Measurements from ENCODE around the gene FILIP1L.

The FILIP1L gene

DNA sequence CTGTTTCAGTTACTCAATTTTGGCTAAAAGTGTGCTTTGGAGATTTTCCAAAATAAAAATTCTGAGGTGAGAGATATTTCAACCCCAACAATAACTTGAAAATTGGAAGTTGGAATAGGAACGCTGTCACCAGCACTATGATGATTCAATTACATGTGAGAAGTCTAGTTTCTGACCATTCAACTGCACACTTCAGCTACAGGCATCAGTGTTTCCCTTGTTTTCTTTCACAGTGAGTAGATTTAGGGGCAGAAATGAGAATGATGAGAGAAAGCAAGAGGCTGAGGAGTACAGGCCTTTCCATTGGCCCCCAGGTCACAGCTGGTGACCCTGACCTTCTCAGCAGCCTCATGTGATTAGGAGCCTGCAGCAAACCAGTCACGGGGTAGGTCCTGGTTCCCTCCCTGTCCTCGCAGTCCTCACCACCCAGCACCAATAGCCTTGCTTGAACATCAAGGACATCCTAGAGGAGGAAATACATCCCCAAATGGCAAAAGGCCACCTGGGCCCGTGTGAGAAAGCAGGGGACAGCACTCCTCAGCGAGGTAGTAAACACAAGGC lies 10.0 kb upstream of the FILIP1L start:
- FAIRE-seq = no peak

GRCh38 chr3:100123112-100123511 lies 8.8 kb upstream of the FILIP1L start:
- no peak for FAIRE-seq

- FAIRE-seq = no peak
These were observed 8.0 kb upstream of the FILIP1L start for GRCh38 chr3:100122321-100122720.

DNA sequence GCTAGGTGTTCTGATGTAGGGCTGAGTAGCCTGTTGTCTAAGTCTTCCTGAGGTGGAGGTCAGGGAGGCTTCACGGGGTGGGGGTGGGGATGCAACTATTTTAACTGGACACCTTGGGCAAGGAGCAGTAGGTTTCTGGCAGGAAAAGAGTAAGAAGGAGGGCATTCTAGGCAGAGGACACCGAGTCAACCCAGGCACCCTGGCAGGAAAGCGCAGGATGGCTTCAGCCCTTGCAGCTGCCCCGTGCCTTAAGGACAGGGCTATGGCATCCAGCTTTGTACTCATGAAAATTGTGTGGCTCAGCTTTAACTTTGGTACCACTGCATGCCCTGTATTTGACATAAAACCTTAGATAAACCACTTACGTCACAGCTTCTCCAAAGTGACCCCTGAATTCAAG lies 6.4 kb upstream of the FILIP1L start:
- FAIRE-seq = no peak

GRCh38 chr3:100120012-100120411 lies 5.7 kb upstream of the FILIP1L start:
- FAIRE-seq = no peak

- FAIRE-seq = no peak
These were observed 2.8 kb upstream of the FILIP1L start for GRCh38 chr3:100117093-100117492.

DNA sequence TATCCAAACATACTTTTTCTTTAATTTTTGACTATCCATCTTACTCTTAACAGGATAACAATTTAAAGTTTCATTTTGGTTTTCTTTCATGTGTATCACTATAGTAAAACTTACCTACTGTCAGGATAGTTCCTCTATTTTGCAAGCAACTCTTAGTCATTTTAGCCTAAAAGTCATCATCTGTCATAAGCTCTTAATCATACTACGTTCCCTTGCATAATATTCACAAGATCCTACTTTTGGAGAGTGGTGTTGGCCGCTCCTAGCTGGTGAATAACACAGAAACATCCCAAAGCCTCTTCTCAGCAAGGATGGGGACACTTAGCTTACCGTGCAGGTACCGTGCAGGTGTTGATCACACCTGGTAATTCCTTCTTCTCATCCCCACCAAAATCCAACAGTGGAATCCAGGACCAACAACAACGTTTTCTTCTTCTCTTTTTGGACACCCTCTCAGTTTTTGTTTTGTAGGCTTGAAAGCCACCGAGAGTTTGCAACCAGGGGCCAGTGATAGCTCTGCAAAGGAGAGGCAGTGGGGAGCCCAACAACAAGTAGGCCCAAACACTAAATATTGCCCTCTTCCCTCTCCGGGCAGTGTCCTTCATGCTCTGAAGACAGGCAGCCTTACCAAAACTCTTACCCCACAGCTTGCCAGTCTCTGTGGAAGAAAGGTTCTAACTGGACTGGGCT lies 433 bp downstream of the FILIP1L start:
- FAIRE-seq = peak; percentile 38

- no peak for FAIRE-seq
These were observed 2.6 kb downstream of the FILIP1L start for GRCh38 chr3:100111728-100112127.

GRCh38 chr3:100110162-100110561 lies 4.1 kb downstream of the FILIP1L start:
- FAIRE-seq = no peak

DNA sequence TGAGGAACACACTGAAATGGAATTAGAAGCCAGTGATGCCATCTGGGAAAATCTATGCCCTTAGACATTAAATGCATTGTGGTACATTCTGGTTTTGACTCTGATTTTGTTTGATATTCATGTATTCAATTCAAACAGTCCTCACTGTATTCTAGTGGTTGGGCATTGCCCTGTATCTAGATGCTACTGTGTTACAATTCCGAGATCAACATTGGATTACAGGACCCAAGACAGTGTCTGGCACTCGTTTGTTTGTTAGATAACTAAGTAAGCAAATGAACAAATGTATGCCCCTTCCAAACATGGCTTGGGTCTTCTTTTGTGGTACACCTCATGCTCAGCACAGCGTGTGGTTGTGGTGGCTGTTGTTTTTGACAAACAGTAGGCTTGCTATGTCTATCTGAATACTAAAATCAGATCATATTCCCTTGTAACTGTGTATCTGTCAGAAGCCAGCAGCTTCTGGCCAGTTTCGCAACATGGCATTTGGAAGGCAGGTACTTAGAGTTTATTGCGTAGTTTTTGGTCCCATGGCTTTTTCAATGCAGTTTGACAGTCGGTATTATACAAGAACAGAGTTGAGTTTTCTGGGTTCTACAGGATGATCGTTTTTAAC lies 5.7 kb downstream of the FILIP1L start:
- FAIRE-seq = no peak

GRCh38 chr3:100107221-100107814 lies 7.0 kb downstream of the FILIP1L start:
- peak; percentile 55 for FAIRE-seq

GRCh38 chr3:100106531-100107141 lies 7.7 kb downstream of the FILIP1L start:
- no peak for FAIRE-seq

DNA sequence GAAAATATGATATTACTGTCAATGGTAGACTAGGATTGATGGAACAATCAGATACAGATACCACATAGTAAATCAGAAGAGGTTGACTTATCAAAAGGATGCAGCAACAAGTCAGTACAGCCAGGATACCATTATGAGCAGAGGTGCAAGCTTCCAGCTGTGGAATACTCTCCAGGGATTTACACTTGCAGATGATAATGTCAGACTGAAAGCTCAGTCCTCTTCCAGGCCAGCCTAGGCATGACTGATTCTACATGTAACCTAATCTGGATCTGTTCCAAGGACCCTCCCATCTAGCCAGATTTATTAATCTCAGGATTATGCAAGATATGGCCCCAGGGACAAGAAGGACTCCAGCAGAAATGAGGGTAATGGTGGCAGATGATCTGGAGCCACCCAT lies 8.2 kb downstream of the FILIP1L start:
- no peak for FAIRE-seq

DNA sequence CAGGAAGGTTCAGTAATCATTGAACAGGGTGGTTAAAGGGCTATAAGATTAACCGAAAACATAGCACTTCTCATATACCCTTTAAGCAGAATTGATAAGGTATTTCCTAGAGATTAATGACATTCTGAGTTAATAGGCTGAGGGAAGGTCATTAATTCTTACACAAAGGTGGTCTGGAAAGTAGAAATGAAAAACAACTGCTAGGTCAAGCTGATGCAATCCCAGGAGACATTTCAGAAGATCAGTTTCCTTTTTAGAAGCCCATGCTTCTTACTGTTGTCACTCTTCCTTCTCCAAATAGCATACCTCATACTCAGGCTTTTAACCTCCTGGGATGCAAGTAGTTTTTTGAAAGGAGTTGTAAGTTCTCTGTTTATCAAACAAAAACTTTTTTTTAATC lies 8.8 kb downstream of the FILIP1L start:
- no peak for FAIRE-seq

DNA sequence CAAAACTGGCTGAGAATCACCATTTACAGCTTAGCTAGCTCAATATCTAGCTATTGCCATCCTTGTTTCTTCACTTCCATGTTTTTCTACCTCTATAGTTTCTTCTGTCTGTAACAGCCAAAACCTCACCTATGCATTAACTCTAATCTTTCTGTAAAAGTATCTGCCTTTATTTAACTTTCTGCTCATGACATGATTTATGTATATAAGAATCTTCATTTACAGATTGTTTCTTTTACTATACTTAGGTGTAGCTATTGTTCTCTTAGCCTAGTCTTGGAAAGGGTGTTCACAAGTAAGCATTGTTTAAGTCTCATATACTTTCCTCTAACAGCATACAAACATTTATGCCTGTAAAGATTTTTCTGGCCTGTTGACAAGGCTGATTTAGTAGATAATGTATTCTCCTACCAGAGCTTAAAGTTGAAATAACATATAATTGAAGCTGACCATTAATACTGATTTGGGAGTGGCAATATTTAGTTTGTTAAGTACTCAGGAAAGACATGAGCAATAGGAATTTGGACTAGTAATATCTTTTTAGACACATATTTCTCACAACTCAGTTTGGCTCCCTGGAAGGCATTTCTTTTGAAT lies 9.4 kb downstream of the FILIP1L start:
- no peak for FAIRE-seq

DNA sequence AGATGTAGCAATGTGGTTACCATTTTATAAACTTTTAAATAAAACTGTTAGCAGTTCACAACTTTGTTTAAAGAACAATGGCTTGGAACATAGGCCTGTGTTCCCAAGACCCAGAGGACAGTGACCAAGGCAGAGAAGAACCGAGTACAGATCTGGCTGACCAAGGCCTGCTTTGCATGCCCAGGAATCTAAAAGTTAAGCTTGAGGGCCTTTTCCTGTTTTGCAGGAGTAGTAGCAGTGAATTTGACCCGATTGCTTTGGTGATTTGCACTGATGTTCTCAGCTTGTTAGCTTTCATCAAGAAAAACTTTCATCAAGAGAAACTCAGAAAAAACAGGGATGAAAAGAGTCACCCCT lies 9.9 kb downstream of the FILIP1L start:
- FAIRE-seq = no peak

GRCh38 chr3:100103558-100104441 lies 10.5 kb downstream of the FILIP1L start:
- FAIRE-seq = peak; percentile 76

DNA sequence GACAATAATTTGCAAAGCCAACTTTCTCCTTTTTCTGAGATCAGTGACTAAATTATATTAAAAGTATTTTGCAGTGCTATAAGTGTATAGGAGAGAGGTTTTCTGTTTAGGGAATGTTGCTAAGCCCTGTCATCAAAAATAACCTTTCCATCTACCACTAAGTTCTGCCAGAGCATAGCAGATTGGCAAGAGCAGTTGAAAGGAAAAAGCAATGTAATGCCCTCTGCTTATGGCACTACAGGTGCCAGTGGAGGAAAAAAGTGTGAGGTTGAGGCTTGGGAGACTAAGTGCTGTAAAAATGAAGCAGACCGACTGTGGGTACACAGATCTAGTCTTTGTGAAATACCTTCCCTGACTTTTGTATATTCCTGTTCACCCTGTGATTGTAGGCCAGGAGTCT lies 11.5 kb downstream of the FILIP1L start:
- no peak for FAIRE-seq

- FAIRE-seq = no peak
These were observed 13.9 kb downstream of the FILIP1L start for GRCh38 chr3:100100425-100100824.

DNA sequence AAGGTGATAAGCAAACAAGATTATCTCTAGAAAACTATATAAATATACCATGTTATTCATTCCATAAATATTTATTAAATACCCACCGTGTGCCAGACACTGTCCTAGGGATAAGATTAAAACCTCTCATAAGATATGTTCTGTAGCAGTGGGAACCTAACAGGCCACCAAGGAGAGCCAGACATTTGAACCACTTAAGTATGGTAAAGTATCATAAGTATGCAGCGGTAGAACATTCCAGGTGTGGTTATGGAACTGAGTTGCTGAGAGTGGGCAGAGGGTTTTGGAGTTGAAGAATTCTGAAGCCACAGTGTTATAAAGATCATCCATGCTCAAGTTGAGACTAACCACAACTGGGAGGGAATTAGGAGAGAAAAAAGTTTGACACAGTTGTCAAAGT lies 14.7 kb downstream of the FILIP1L start:
- no peak for FAIRE-seq

DNA sequence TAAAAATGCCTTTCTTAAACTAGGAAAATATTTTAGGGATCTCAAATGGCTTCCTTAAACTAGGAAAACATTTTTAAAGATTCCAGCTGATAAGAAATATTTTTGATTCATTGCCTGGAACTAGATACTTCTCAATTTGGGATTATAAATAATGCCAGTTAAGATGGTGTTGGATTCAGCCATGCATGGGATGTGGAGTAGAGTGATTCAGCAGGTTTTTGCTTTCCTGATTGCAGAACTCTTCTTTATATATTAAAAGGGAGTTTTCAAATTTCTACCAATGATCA lies 15.6 kb downstream of the FILIP1L start:
- no peak for FAIRE-seq

- peak; percentile 38 for FAIRE-seq
These were observed 16.1 kb downstream of the FILIP1L start for GRCh38 chr3:100097919-100098783.

All from islet of Langerhans (tissue), 1 donor.